A549 treated with CORT108297 at 1 μM for 4 hours (cell line): ENCODE data around the gene WNT8A. TPM values are rescaled to one million over a fixed set of nuclear protein-coding genes. Genes with fewer than 3 reads are reported as not detected.

Experiments
- total RNA-seq: library from RNA; stranded (reverse); fragments of 200-300 nt; extraction: Qiagen RNA extraction; gene quantifications from 5 replicates; pipeline ENCODE4 v1.2.3, GENCODE V29; 2022

The WNT8A gene
- total RNA-seq: not detected in 5 replicates

DNA sequence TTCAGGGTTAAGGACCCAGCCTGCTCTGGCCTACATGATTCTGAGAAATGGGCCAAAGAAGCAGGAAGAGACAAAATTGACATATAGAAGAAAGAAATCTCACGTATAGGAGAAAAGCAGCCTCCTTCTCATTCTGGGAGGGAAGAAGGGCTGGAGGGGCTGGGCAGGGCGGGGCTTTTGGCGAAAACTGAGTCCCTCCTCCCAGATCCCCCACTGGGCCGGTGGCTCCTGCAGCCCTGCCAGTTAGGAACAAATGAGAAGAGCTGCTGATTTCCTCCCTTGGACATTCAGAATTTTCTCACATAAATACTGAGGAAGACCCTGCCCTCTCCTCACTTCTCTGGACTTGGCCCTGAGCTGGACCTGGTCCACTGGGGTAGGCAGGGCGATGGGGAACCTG is at the start of gene WNT8A:
WNT8A (plus strand) TSS at position 332 of the 400 bp plus-strand sequence. CDS start 95 bp downstream, outside the sequence.

GRCh38 chr5:138138949-138139780 is 55.3 kb downstream of the WNT8A start, which contains the start of gene NME5:
NME5 (minus strand) TSS chr5:138139428; CDS start chr5:138138780, 648 bp downstream.

Other genes with a start within 250 kb of the WNT8A start
- not detected in 5 replicates for gene MYOT, start 216.2 kb upstream of the WNT8A start, total RNA-seq
- not detected in 5 replicates for gene PKD2L2, start 194.6 kb upstream of the WNT8A start, total RNA-seq
- gene FAM13B, start 51.0 kb upstream of the WNT8A start, total RNA-seq: 11.7 to 19.2 TPM (median 12.9 TPM) in 5 replicates
- not detected in 5 replicates for gene NME5, start 55.4 kb downstream of the WNT8A start, total RNA-seq
- gene BRD8, start 94.6 kb downstream of the WNT8A start, total RNA-seq: 48.1 to 55.2 TPM (median 53.4 TPM) in 5 replicates
- 40.0 to 48.7 TPM (median 46.6 TPM) in 5 replicates for gene KIF20A, start 95.1 kb downstream of the WNT8A start, total RNA-seq
- 23.7 to 38.0 TPM (median 29.0 TPM) in 5 replicates for gene CDC23, start 129.3 kb downstream of the WNT8A start, total RNA-seq
- 0.08 to 0.14 TPM (median 0.12 TPM) in 4 of 5 replicates, not detected in the other for gene GFRA3, start 190.6 kb downstream of the WNT8A start, total RNA-seq
- 10.1 to 12.7 TPM (median 11.5 TPM) in 5 replicates for gene CDC25C, start 247.8 kb downstream of the WNT8A start, total RNA-seq